H9 (cell line): ENCODE data around the gene TRMT112. TPM values are rescaled to one million over a fixed set of nuclear protein-coding genes. Genes with fewer than 3 reads are reported as not detected.

Experiments
- DNase-seq: peaks from one replicate; pipeline ENCODE4 v3.0.0-alpha.2; 2017
- H2AFZ ChIP-seq: one replicate; pipeline ENCODE4 v1.6.1; 2013; ENCODE audit warnings: mild to moderate bottlenecking, low read length, control low read depth, moderate library complexity
- H2AK5ac ChIP-seq: 2 replicates; pipeline ENCODE4 v1.6.1; 2013; ENCODE audit warnings: low read length, control low read depth, mixed read lengths; ENCODE audit not compliant: insufficient read length
- H2BK120ac ChIP-seq: one replicate; pipeline ENCODE4 v1.6.1; 2013; ENCODE audit warnings: low read depth, mild to moderate bottlenecking, low read length, control low read depth, inconsistent platforms; ENCODE audit not compliant: poor library complexity, severe bottlenecking
- H2BK12ac ChIP-seq: 2 replicates; pipeline ENCODE4 v1.6.1; 2013; ENCODE audit warnings: low read length, control low read depth, mixed read lengths, low read depth; ENCODE audit not compliant: insufficient read length
- H2BK15ac ChIP-seq: 2 replicates; pipeline ENCODE4 v1.6.1; 2013; ENCODE audit warnings: low read depth, low read length, control low read depth
- H2BK20ac ChIP-seq: one replicate; pipeline ENCODE4 v1.6.1; 2013; ENCODE audit warnings: low read depth, mild to moderate bottlenecking, low read length, control low read depth, inconsistent platforms; ENCODE audit not compliant: poor library complexity, severe bottlenecking
- H2BK5ac ChIP-seq: 2 replicates; pipeline ENCODE4 v1.6.1; 2013; ENCODE audit warnings: low read length, control low read depth, mixed read lengths; ENCODE audit not compliant: insufficient read length
- H3K14ac ChIP-seq: 2 replicates; pipeline ENCODE4 v1.6.1; 2013; ENCODE audit warnings: low read length, control low read depth; ENCODE audit not compliant: insufficient read depth
- H3K18ac ChIP-seq: 2 replicates; pipeline ENCODE4 v1.6.1; 2013; ENCODE audit warnings: low read depth, mild to moderate bottlenecking, mixed read lengths, low read length, control low read depth; ENCODE audit not compliant: insufficient read length
- H3K23ac ChIP-seq: 2 replicates; pipeline ENCODE4 v1.6.1; 2013; ENCODE audit warnings: low read length, control low read depth, mixed read lengths, low read depth; ENCODE audit not compliant: insufficient read length
- H3K23me2 ChIP-seq: 2 replicates; pipeline ENCODE4 v1.6.1; 2013; ENCODE audit warnings: low read depth, mild to moderate bottlenecking, mixed read lengths, low read length, control low read depth; ENCODE audit not compliant: insufficient read length, poor library complexity, severe bottlenecking
- H3K27ac ChIP-seq: 2 replicates; pipeline ENCODE4 v1.5.1; 2013; ENCODE audit warnings: low read length, control low read depth, mixed read lengths, low read depth; ENCODE audit not compliant: insufficient read length
- H3K27me3 ChIP-seq: 2 replicates; pipeline ENCODE4 v1.6.1; 2013; ENCODE audit warnings: low read length, control low read depth, inconsistent platforms; ENCODE audit not compliant: insufficient read depth
- H3K4ac ChIP-seq: 2 replicates; pipeline ENCODE4 v1.6.1; 2013; ENCODE audit warnings: low read depth, mild to moderate bottlenecking, control low read depth, inconsistent platforms, low read length, moderate library complexity
- H3K4me1 ChIP-seq: 2 replicates; pipeline ENCODE4 v1.6.1; 2013; ENCODE audit warnings: low read length, control low read depth, inconsistent platforms; ENCODE audit not compliant: insufficient read depth
- H3K4me2 ChIP-seq: 2 replicates; pipeline ENCODE4 v1.6.1; 2013; ENCODE audit warnings: low read length, control low read depth, mixed read lengths; ENCODE audit not compliant: insufficient read length, insufficient read depth
- H3K56ac ChIP-seq: 2 replicates; pipeline ENCODE4 v1.6.1; 2013; ENCODE audit warnings: low read depth, mild to moderate bottlenecking, mixed read lengths, low read length, control low read depth; ENCODE audit not compliant: insufficient read length
- H3K79me1 ChIP-seq: 2 replicates; pipeline ENCODE4 v1.6.1; 2013; ENCODE audit warnings: low read depth, mild to moderate bottlenecking, moderate library complexity, low read length, control low read depth, inconsistent platforms; ENCODE audit not compliant: insufficient read depth, poor library complexity, severe bottlenecking
- H3K79me2 ChIP-seq: 2 replicates; pipeline ENCODE4 v1.6.1; 2013; ENCODE audit warnings: low read length, control low read depth, inconsistent platforms; ENCODE audit not compliant: insufficient read depth
- H3K9ac ChIP-seq: 2 replicates; pipeline ENCODE4 v1.6.1; 2013; ENCODE audit warnings: low read length, control low read depth, mixed read lengths; ENCODE audit not compliant: insufficient read length; ENCODE audit errors: extremely low read depth
- H3K9me3 ChIP-seq: one replicate; pipeline ENCODE4 v1.6.1; 2013; ENCODE audit warnings: low read depth, low read length, inconsistent platforms; ENCODE audit not compliant: control insufficient read depth
- H3T11ph ChIP-seq: one replicate; pipeline ENCODE4 v1.6.1; 2013; ENCODE audit warnings: mild to moderate bottlenecking, low read length, control low read depth, inconsistent platforms
- H4K20me1 ChIP-seq: one replicate; pipeline ENCODE4 v1.6.1; 2013; ENCODE audit not compliant: control insufficient read depth, insufficient read length, insufficient read depth
- H4K5ac ChIP-seq: 2 replicates; pipeline ENCODE4 v1.6.1; 2013; ENCODE audit warnings: low read depth, mild to moderate bottlenecking, mixed read lengths, low read length, control low read depth; ENCODE audit not compliant: insufficient read length
- H4K8ac ChIP-seq: replicated peaks from 2 replicates; pipeline ENCODE4 v1.6.1; 2013; ENCODE audit warnings: low read length, control low read depth, mixed read lengths, low read depth; ENCODE audit not compliant: insufficient read length
- H4K91ac ChIP-seq: 2 replicates; pipeline ENCODE4 v1.6.1; 2013; ENCODE audit warnings: low read depth, mild to moderate bottlenecking, moderate library complexity, mixed read lengths, low read length, control low read depth; ENCODE audit not compliant: insufficient read length
- H3K27ac Mint-ChIP-seq, 3 experiments: 2 replicates in 2 of 3; 3 replicates in 1 of 3; pipeline ENCODE4 v1.8.0; 2020 to 2021; ENCODE audit warnings: mixed read lengths in 3 of 3, mild to moderate bottlenecking in 1 of 3, moderate library complexity in 1 of 3
- H3K27me3 Mint-ChIP-seq: 2 replicates; pipeline ENCODE4 v1.8.0; 2021; ENCODE audit warnings: low read depth, mild to moderate bottlenecking, moderate library complexity, mixed read lengths
- H3K36me3 Mint-ChIP-seq, 3 experiments: 2 replicates in 2 of 3; 3 replicates in 1 of 3; pipeline ENCODE4 v1.8.0; 2020 to 2021; ENCODE audit warnings: low read depth in 3 of 3, mixed read lengths in 3 of 3; ENCODE audit not compliant: insufficient read depth in 1 of 3
- H3K4me1 Mint-ChIP-seq, 2 experiments: 2 replicates each; pipeline ENCODE4 v1.8.0; 2020; ENCODE audit warnings: mixed read lengths in 2 of 2
- H3K4me3 Mint-ChIP-seq, 2 experiments: 2 replicates in 1 of 2; 3 replicates in 1 of 2; pipeline ENCODE4 v1.8.0; 2020 to 2021; ENCODE audit warnings: mild to moderate bottlenecking in 2 of 2, mixed read lengths in 2 of 2, moderate library complexity in 1 of 2
- H3K9me3 Mint-ChIP-seq, 2 experiments: 2 replicates in 1 of 2; 3 replicates in 1 of 2; pipeline ENCODE4 v1.8.0; 2020; ENCODE audit warnings: mild to moderate bottlenecking in 2 of 2, mixed read lengths in 2 of 2, moderate library complexity in 1 of 2
- CTCF ChIP-seq: fragments of 200-600 bp; sonication (generic); conservative IDR thresholded peaks from 3 replicates; pipeline ENCODE4 v1.8.0; 2021; ENCODE audit warnings: antibody characterized with exemption, mild to moderate bottlenecking
- WGBS: extraction: QIAGEN DNeasy Blood & Tissue Kit; methylation state at CpG from one replicate; pipeline ENCODE4 v1.1.7; 2013; ENCODE audit warnings: missing lambda C conversion rate, low lambda C conversion rate, mixed read lengths; ENCODE audit not compliant: insufficient read length; ENCODE audit errors: extremely low coverage; 5-methylcytosine and 5-hydroxymethylcytosine counted together
- total RNA-seq: library from RNA; stranded (reverse); gene quantifications from 2 replicates; pipeline ENCODE4 v1.2.1, GENCODE V29; 2021

Gene TRMT112
- total RNA-seq, 1 experiment from 2014 or later: 315 TPM

- Mint-ChIP-seq H3K9me3 (no peaks in the 10 kb centered on the region), H3K4me3 (peak overlapping the region in 1 of 2 experiments; percentile 29; a peak in 2 of 5 replicates), H3K27ac (peak overlapping the region in 2 of 3 experiments; percentile 76 to 95; a peak in 5 of 7 replicates), H3K36me3 (peaks cover 18 to 41% (median 20%) of the 10 kb centered on the region in 3 experiments; a peak in 6 of 7 replicates), H3K27me3 (no peaks in the 10 kb centered on the region), H3K4me1 (peaks cover 11 to 13% of the 10 kb centered on the region in 2 experiments)
- Histone ChIP-seq H2BK20ac (no peak overlapping the region), H4K8ac (no peak overlapping the region), H4K5ac (no peak overlapping the region), H2BK120ac (no peak overlapping the region), H3K9me3 (no peaks in the 10 kb centered on the region), H3K27me3 (no peaks in the 10 kb centered on the region), H3K4me1 (no peaks in the 10 kb centered on the region), H3K18ac (no peak overlapping the region), H3K27ac (no peak overlapping the region), H3K23me2 (peaks cover 3% of the 10 kb centered on the region), H3K79me2 (peaks cover 4% of the 10 kb centered on the region; the same call in 1 of the 2 replicates), H3K14ac (no peak overlapping the region), H3K79me1 (no peaks in the 10 kb centered on the region), H3K4me2 (no peak overlapping the region), H2BK15ac (no peak overlapping the region), H4K91ac (no peak overlapping the region), H3K4ac (no peak overlapping the region), H2AK5ac (no peak overlapping the region), H4K20me1 (no peaks in the 10 kb centered on the region), H3K9ac (no peak overlapping the region), H3K56ac (no peak overlapping the region), H2BK12ac (no peak overlapping the region), H3T11ph (no peak overlapping the region), H2BK5ac (no peak overlapping the region), H3K23ac (no peak overlapping the region), H2AFZ (no peak overlapping the region)
- no CpG with 5 or more reads among the region's 19 CpGs for WGBS
- peak; percentile 49 for TF ChIP-seq CTCF
- no peak for DNase-seq
These were observed 3.1 kb downstream of the TRMT112 start for GRCh38 chr11:64314146-64314804.
